SK-N-SH (cell line): ENCODE data around the gene RNF19B. TPM values are rescaled to one million over a fixed set of nuclear protein-coding genes. Genes with fewer than 3 reads are reported as not detected.

Experiments used
- CTCF ChIA-PET: fragments of 300-600, 350-600 bp; formaldehyde crosslinking; extraction: SDS; loops from one replicate; lab custom pipeline; 2021; lab: Yijun Ruan, JAX
- POLR2A ChIA-PET: fragments of 350-600 bp; sonication (Branson Sonifier 250); formaldehyde crosslinking; extraction: SDS; loops from one replicate; lab custom pipeline; 2020; ENCODE audit warnings: antibody characterized with exemption, inconsistent platforms; lab: Yijun Ruan, JAX
- DNase-seq: peaks from one replicate; pipeline ENCODE4 v3.0.0; 2012
- H2AFZ ChIP-seq: fragments of 200-600 bp; sonication (generic); 2 replicates; pipeline ENCODE4 v1.8.1; 2016; ENCODE audit warnings: antibody characterized with exemption, mild to moderate bottlenecking, low read depth
- H3F3A ChIP-seq: fragments of 200-600 bp; sonication (generic); replicated peaks from 2 replicates; pipeline ENCODE3; 2016; ENCODE audit warnings: antibody characterized with exemption, mild to moderate bottlenecking; ENCODE audit not compliant: insufficient read depth
- H3K27ac ChIP-seq, 2 experiments: fragments of 200-500 bp in 1 of 2; fragments of 200-600 bp in 1 of 2; sonication (Bioruptor generic) in 1 of 2; sonication (generic), shearing (Covaris generic) in 1 of 2; 2 replicates each; pipeline versions ENCODE4 v1.5.1 to v1.6.1; 2014 to 2016; ENCODE audit warnings: low read depth in 2 of 2, inconsistent platforms in 1 of 2, low read length in 1 of 2, mild to moderate bottlenecking in 1 of 2, mixed read lengths in 1 of 2
- H3K27me3 ChIP-seq: fragments of 200-600 bp; sonication (generic), shearing (Covaris generic); 2 replicates; pipeline ENCODE4 v1.6.1; 2016; ENCODE audit warnings: mixed run types; ENCODE audit not compliant: insufficient read depth
- H3K36me3 ChIP-seq, 2 experiments: fragments of 200-500 bp in 1 of 2; fragments of 200-600 bp in 1 of 2; sonication (Bioruptor generic) in 1 of 2; sonication (generic) in 1 of 2; replicated peaks in 1 of 2; 2 replicates each; pipeline versions ENCODE3 to v1.5.1; 2014 to 2016; ENCODE audit warnings: low read length in 1 of 2, mild to moderate bottlenecking in 1 of 2; ENCODE audit not compliant: insufficient read depth in 2 of 2, control insufficient read depth in 1 of 2
- H3K4me1 ChIP-seq, 2 experiments: fragments of 200-500 bp in 1 of 2; fragments of 200-600 bp in 1 of 2; sonication (Bioruptor generic) in 1 of 2; sonication (generic), shearing (Covaris generic) in 1 of 2; 2 replicates each; pipeline versions ENCODE4 v1.5.1 to v1.6.1; 2014 to 2016; ENCODE audit warnings: low read depth in 1 of 2, low read length in 1 of 2, mixed run types in 1 of 2; ENCODE audit not compliant: insufficient read depth in 2 of 2, control insufficient read depth in 1 of 2
- H3K4me2 ChIP-seq: fragments of 200-600 bp; sonication (generic), shearing (Covaris generic); 2 replicates; pipeline ENCODE4 v1.6.1; 2017; ENCODE audit warnings: mixed run types
- H3K4me3 ChIP-seq, 2 experiments: fragments of 200-500 bp in 1 of 2; fragments of 200-600 bp in 1 of 2; sonication (Bioruptor generic) in 1 of 2; sonication (generic), shearing (Covaris generic) in 1 of 2; 2 replicates each; pipeline versions ENCODE4 v1.5.1 to v1.8.1; 2014 to 2016; ENCODE audit warnings: low read depth in 2 of 2, inconsistent platforms in 1 of 2, low read length in 1 of 2, mild to moderate bottlenecking in 1 of 2, mixed read lengths in 1 of 2, moderate library complexity in 1 of 2
- H3K79me2 ChIP-seq: fragments of 200-600 bp; sonication (generic); 2 replicates; pipeline ENCODE4 v1.8.1; 2017; ENCODE audit warnings: mild to moderate bottlenecking; ENCODE audit not compliant: insufficient read depth
- H3K9ac ChIP-seq: fragments of 200-600 bp; sonication (generic); 2 replicates; pipeline ENCODE4 v1.6.1; 2017; ENCODE audit warnings: mixed run types
- H3K9me2 ChIP-seq: fragments of 200-600 bp; sonication (generic); 2 replicates; pipeline ENCODE4 v1.6.1; 2017; ENCODE audit warnings: mixed run types
- H3K9me3 ChIP-seq: fragments of 200-600 bp; sonication (generic); 2 replicates; pipeline ENCODE4 v1.6.1; 2017; ENCODE audit warnings: mixed run types, mild to moderate bottlenecking, moderate library complexity
- H4K20me1 ChIP-seq: fragments of 200-600 bp; sonication (generic); 2 replicates; pipeline ENCODE4 v1.6.1; 2017; ENCODE audit warnings: mild to moderate bottlenecking, mixed run types; ENCODE audit not compliant: insufficient read depth
- CHD2 ChIP-seq: fragments of 150-350 bp; IDR thresholded peaks from 2 replicates; pipeline ENCODE4 v1.6.1; 2018; ENCODE audit warnings: low read length; ENCODE audit not compliant: partially characterized antibody
- CTCF ChIP-seq: fragments of 200-600 bp; sonication (generic); IDR thresholded peaks from 2 replicates; pipeline ENCODE4 v1.6.1; 2017; ENCODE audit warnings: antibody characterized with exemption, mild to moderate bottlenecking, moderate library complexity
- ELF1 ChIP-seq: IDR thresholded peaks from 2 replicates; pipeline ENCODE4 v1.4.0; 2012
- EP300 ChIP-seq, 2 experiments: IDR thresholded peaks; 2 replicates each; pipeline versions ENCODE4 v1.4.0 to v1.6.1; 2012; ENCODE audit warnings: borderline replicate concordance in 1 of 2, low read depth in 1 of 2, low read length in 1 of 2
- EZH2phosphoT487 ChIP-seq: fragments of 200-600 bp; sonication (generic); IDR thresholded peaks from 2 replicates; pipeline ENCODE4 v1.6.1; 2017; ENCODE audit warnings: low read depth, mixed run types, mild to moderate bottlenecking, antibody characterized with exemption, moderate library complexity, borderline replicate concordance
- FOSL2 ChIP-seq: IDR thresholded peaks from 2 replicates; pipeline ENCODE4 v1.4.0; 2012; ENCODE audit warnings: low read depth, mild to moderate bottlenecking, moderate library complexity, borderline replicate concordance
- GATA2 ChIP-seq: sonication (generic); formaldehyde crosslinking; IDR thresholded peaks from 2 replicates; pipeline ENCODE4 v1.5.0; 2020; ENCODE audit warnings: mild to moderate bottlenecking, missing genetic modification reagents
- JUND ChIP-seq: IDR thresholded peaks from 2 replicates; pipeline ENCODE4 v1.4.0; 2012
- MAX ChIP-seq: IDR thresholded peaks from 2 replicates; pipeline ENCODE4 v1.4.0; 2012; ENCODE audit warnings: low read depth
- MEF2A ChIP-seq: IDR thresholded peaks from 2 replicates; pipeline ENCODE4 v1.4.0; 2012; ENCODE audit warnings: low read depth, borderline replicate concordance
- NRF1 ChIP-seq: IDR thresholded peaks from 2 replicates; pipeline ENCODE4 v1.6.1; 2012; ENCODE audit warnings: low read depth, mild to moderate bottlenecking, low read length
- RAD21 ChIP-seq: IDR thresholded peaks from 2 replicates; pipeline ENCODE4 v1.6.1; 2012; ENCODE audit warnings: mild to moderate bottlenecking, low read length
- RCOR1 ChIP-seq: fragments of 150-350 bp; IDR thresholded peaks from 2 replicates; pipeline ENCODE4 v1.6.1; 2017; ENCODE audit warnings: antibody characterized with exemption, low read length
- RXRA ChIP-seq: IDR thresholded peaks from 2 replicates; pipeline ENCODE4 v1.4.0; 2012; ENCODE audit warnings: low read depth, mild to moderate bottlenecking, borderline replicate concordance
- TAF1 ChIP-seq: IDR thresholded peaks from 2 replicates; pipeline ENCODE4 v1.6.1; 2012; ENCODE audit warnings: low read depth, mild to moderate bottlenecking, low read length, moderate library complexity, borderline replicate concordance
- TCF12 ChIP-seq: IDR thresholded peaks from 2 replicates; pipeline ENCODE4 v1.4.0; 2012
- USF2 ChIP-seq: fragments of 150-350 bp; IDR thresholded peaks from 2 replicates; pipeline ENCODE4 v1.6.1; 2017; ENCODE audit warnings: antibody characterized with exemption, low read length, low read depth, borderline replicate concordance
- ZBTB33 ChIP-seq: IDR thresholded peaks from 2 replicates; pipeline ENCODE4 v1.4.0; 2012; ENCODE audit warnings: low read depth, borderline replicate concordance
- WGBS: methylation state at CpG from one replicate; pipeline ENCODE4 v1.1.6; 2017; ENCODE audit warnings: low lambda C conversion rate; 5-methylcytosine and 5-hydroxymethylcytosine counted together
- polyA plus RNA-seq, 3 experiments: library from polyadenylated mRNA; depleted of rRNA; stranded (reverse); fragments of >200 nt; gene quantifications; 2 replicates each; pipeline ENCODE4 v1.2.3, GENCODE V29; 2012

Gene RNF19B
- polyA plus RNA-seq, 1 of the 3 experiments (the other 2 are of a cell fraction): 20.1 TPM

GRCh38 chr1:32928715-32929114, 35.9 kb downstream of the RNF19B start:
- H3K36me3 ChIP-seq: no peaks in the 10 kb centered on the region
- no peaks in the 10 kb centered on the region for H3K79me2 ChIP-seq
- 94% methylated on average over 8 of the region's 8 CpGs for WGBS
- ChIA-PET CTCF (interaction anchor here (1.4 to 8.9 kb wide), 3 partner anchors 79 to 157 kb away, joined by 6 to 95 read pairs (median 8); no protein-coding TSS in a partner anchor), POLR2A (interaction anchor here (0.6 kb wide), 1 partner anchor 355 kb away, joined by 4 read pairs; no protein-coding TSS in a partner anchor)
- peaks cover 1 to 2% of the 10 kb centered on the region in 2 experiments; a peak in 3 of 4 replicates for H3K4me1 ChIP-seq
- peaks cover 10% of the 10 kb centered on the region for H3F3A ChIP-seq
- no peak overlapping the region for H2AFZ ChIP-seq
- H3K9me2 ChIP-seq: no peaks in the 10 kb centered on the region
- TF ChIP-seq EP300 (IDR thresholded peaks at IDR 0.05; ENCODE audit: borderline replicate concordance in 1 of 2, low read depth in 1 of 2, low read length in 1 of 2) (no peak), TAF1 (no peak), USF2 (no peak), NRF1 (no peak), MEF2A (no peak), RXRA (no peak), ELF1 (no peak), JUND (no peak), MAX (no peak), EZH2phosphoT487 (no peak), FOSL2 (no peak), ZBTB33 (no peak), GATA2 (CRISPR knock-in tag) (no peak), RAD21 (no peak), CTCF (no peak), TCF12 (no peak), RCOR1 (no peak), CHD2 (no peak)
- no peak overlapping the region for H3K27ac ChIP-seq
- H3K4me3 ChIP-seq: no peak overlapping the region
- peaks cover under 1% of the 10 kb centered on the region; the same call in 1 of the 2 replicates for H4K20me1 ChIP-seq
- no peak overlapping the region for H3K4me2 ChIP-seq
- no peak overlapping the region for H3K9ac ChIP-seq
- H3K27me3 ChIP-seq: no peaks in the 10 kb centered on the region
- DNase-seq: no peak
- H3K9me3 ChIP-seq: no peaks in the 10 kb centered on the region
